Tibial artery (tissue), 4 donors: ENCODE results near the gene SLC7A6OS.

ENCODE experiments used
- DNase-seq, 2 donors: peaks; one replicate each; pipeline ENCODE4 v3.0.0-alpha.2; 2019
- H3K27ac ChIP-seq, 2 donors: fragments of 200-600 bp; sonication (generic) in 1 of 2; 1 replicate in 1 of 2; 2 replicates in 1 of 2; pipeline ENCODE4 v1.5.1; 2018 to 2019; ENCODE audit warnings: mild to moderate bottlenecking in 1 of 2
- H3K27me3 ChIP-seq, 2 donors: fragments of 200-600 bp; sonication (generic) in 1 of 2; one replicate each; pipeline versions ENCODE4 v1.5.1 to v1.6.0; 2016 to 2019
- H3K36me3 ChIP-seq, 3 donors: fragments of 200-600 bp; sonication (generic) in 2 of 3; one replicate each; pipeline ENCODE4 v1.5.1; 2016 to 2019; ENCODE audit warnings: mild to moderate bottlenecking in 2 of 3
- H3K4me1 ChIP-seq, 4 donors: fragments of 200-600 bp; sonication (generic) in 2 of 4; 1 replicate in 3 of 4; 2 replicates in 1 of 4; pipeline ENCODE4 v1.5.1; 2016 to 2019
- H3K4me3 ChIP-seq, 2 donors: fragments of 200-600 bp; sonication (generic) in 1 of 2; 1 replicate in 1 of 2; 2 replicates in 1 of 2; pipeline ENCODE4 v1.5.1; 2018 to 2019; ENCODE audit warnings: mild to moderate bottlenecking in 2 of 2
- H3K9me3 ChIP-seq, 3 donors: fragments of 200-600 bp; sonication (generic) in 1 of 3; one replicate each; pipeline ENCODE4 v1.5.1; 2016 to 2019
- CTCF ChIP-seq, 2 experiments: fragments of 200-600 bp in 1 of 2; fragments of 450-650 bp in 1 of 2; IDR thresholded peaks; one replicate each; pipeline ENCODE4 v1.5.1; 2017 to 2019; ENCODE audit warnings: antibody characterized with exemption in 2 of 2, mild to moderate bottlenecking in 1 of 2, moderate library complexity in 1 of 2
- intact Hi-C: fragments of 100-400 bp; cut with DNase I; formaldehyde crosslinking; loops from one replicate; pipeline ENCODE4 v1.15.0; 2023; ENCODE audit warnings: low total_unique reads

The SLC7A6OS gene

GRCh38 chr16:68253721-68254120 is 57.0 kb downstream of the SLC7A6OS start:
- Histone ChIP-seq H3K4me3 (no peak overlapping the region), H3K27ac (no peak overlapping the region), H3K9me3 (no peaks in the 10 kb centered on the region), H3K36me3 (peaks cover 23 to 98% (median 48%) of the 10 kb centered on the region in 3 donors), H3K4me1 (peaks cover 0 to 18% (median 12%) of the 10 kb centered on the region in 4 donors), H3K27me3 (no peaks in the 10 kb centered on the region)
- no peak for TF ChIP-seq CTCF (IDR thresholded peaks at IDR 0.05)
- DNase-seq: no peak
- intact Hi-C loops: no loop called here

DNA sequence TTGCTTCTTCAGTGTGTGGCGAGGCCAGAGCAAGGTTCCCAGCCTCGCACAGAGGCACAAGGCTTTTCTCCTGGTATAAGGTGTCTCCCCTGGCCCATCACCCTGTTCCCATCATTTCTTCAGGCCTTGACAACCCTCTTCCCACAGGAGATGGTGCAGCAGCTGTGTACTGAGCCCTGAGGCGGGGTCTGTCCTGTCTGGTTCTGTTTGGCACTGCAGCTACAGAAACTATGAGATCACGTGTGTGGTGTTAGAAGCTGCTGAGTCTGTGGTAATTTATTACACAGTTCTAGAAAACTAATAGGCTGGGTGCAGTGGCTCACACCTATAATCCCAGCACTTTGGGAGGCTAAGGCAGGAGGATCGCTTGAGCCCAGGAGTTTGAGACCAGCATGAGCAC is 58.4 kb downstream of the SLC7A6OS start:
- H3K4me3 ChIP-seq: no peak overlapping the region
- no peak for DNase-seq
- no peak for TF ChIP-seq CTCF (IDR thresholded peaks at IDR 0.05)
- H3K27ac ChIP-seq: no peak overlapping the region
- H3K9me3 ChIP-seq: no peaks in the 10 kb centered on the region
- intact Hi-C loops: no loop called here
- H3K36me3 ChIP-seq: peaks cover 23 to 89% (median 47%) of the 10 kb centered on the region in 3 donors
- no peaks in the 10 kb centered on the region for H3K27me3 ChIP-seq
- H3K4me1 ChIP-seq: peaks cover 0 to 17% (median 8%) of the 10 kb centered on the region in 4 donors

GRCh38 chr16:68251832-68252231 is 58.9 kb downstream of the SLC7A6OS start:
- Histone ChIP-seq H3K27ac (no peak overlapping the region), H3K4me1 (peaks cover 0 to 18% (median 12%) of the 10 kb centered on the region in 4 donors), H3K36me3 (peaks cover 23 to 84% (median 47%) of the 10 kb centered on the region in 3 donors), H3K4me3 (no peak overlapping the region), H3K27me3 (no peaks in the 10 kb centered on the region), H3K9me3 (no peaks in the 10 kb centered on the region)
- no peak for DNase-seq
- intact Hi-C loops: no loop called here
- TF ChIP-seq CTCF (IDR thresholded peaks at IDR 0.05): no peak

DNA sequence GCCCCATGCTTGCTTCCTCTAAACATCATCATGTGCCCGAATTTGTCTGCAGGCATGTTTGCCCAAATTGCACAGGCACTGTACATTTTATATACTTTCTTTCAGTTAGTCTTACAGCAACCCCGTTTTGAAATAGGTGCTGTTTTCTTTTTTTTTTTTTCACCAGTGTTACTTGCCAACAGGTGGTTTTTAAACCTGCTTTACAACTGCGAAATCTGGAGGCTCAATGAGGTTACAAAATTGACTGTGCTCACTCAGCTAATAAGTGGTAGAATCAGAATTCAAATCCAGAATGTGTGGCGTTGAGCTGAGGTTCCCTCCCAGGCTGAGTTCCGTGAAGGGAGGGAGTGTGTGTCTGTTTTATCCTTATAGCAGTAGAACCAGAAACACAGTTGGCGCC is 59.8 kb downstream of the SLC7A6OS start:
- peaks cover 0 to 27% (median 21%) of the 10 kb centered on the region in 4 donors for H3K4me1 ChIP-seq

GRCh38 chr16:68249371-68249770 is 61.4 kb downstream of the SLC7A6OS start:
- intact Hi-C loops: no loop called here
- Histone ChIP-seq H3K4me1 (peaks cover 0 to 36% (median 29%) of the 10 kb centered on the region in 4 donors), H3K27me3 (no peaks in the 10 kb centered on the region), H3K36me3 (peaks cover 9 to 59% (median 29%) of the 10 kb centered on the region in 3 donors), H3K27ac (no peak overlapping the region), H3K9me3 (no peaks in the 10 kb centered on the region), H3K4me3 (no peak overlapping the region)
- TF ChIP-seq CTCF (IDR thresholded peaks at IDR 0.05): no peak
- DNase-seq: no peak

More for the DNA sequence above, 59.8 kb downstream of the SLC7A6OS start:
- H3K27me3 ChIP-seq: no peaks in the 10 kb centered on the region
- no peak for TF ChIP-seq CTCF (IDR thresholded peaks at IDR 0.05)
- H3K36me3 ChIP-seq: peaks cover 22 to 75% (median 42%) of the 10 kb centered on the region in 3 donors
- intact Hi-C loops: no loop called here
- no peak overlapping the region for H3K4me3 ChIP-seq
- H3K9me3 ChIP-seq: no peaks in the 10 kb centered on the region
- DNase-seq: no peak
- H3K27ac ChIP-seq: no peak overlapping the region
